ENCODE measurements around the gene CDH12. TPM values are rescaled to one million over a fixed set of nuclear protein-coding genes. Genes with fewer than 3 reads are reported as not detected.

The CDH12 gene
- total and polyA plus RNA-seq, 9 donors, result 0.71 to 4.3 (median 1.1) TPM

GRCh38 chr5:21774281-21774680, 1078.9 kb downstream of the CDH12 start:
- Histone ChIP-seq H3K4me3 (ENCODE audit: low read length) (no peak overlapping the region), H3K4me1 (ENCODE audit: control insufficient read depth, insufficient read depth, low read length) (no peaks in the 10 kb centered on the region), H3K27me3 (ENCODE audit: control insufficient read depth, insufficient read depth, low read length) (no peaks in the 10 kb centered on the region), H3K27ac (ENCODE audit: low read length) (no peak overlapping the region), H3K36me3 (ENCODE audit: control insufficient read depth, insufficient read depth, low read length) (no peaks in the 10 kb centered on the region), H3K9me3 (replicated peaks; ENCODE audit: control insufficient read depth, low read depth, low read length) (no peaks in the 10 kb centered on the region)
- no peak for DNase-seq
- whole genome bisulfite sequencing (ENCODE audit: insufficient coverage), result no CpG with 5 or more reads among the region's 2 CpGs

DNA sequence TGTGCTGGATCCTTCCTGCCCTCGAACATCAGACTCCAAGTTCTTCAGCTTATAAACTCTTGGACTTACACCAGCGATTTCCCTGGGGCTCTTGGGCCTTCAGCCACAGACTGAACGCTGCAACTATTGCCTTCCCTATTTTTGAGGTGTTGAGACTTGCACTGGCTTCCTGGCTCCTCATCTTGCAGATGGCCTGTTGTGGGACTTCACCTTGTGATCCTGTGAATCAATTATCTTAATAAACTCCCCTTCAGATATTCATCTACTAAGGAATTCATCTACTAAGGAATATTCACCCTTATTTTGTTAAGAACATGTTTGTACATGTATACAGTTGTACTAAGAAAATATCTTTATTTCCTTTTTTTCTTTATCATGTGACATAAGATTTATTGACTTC, 1079.7 kb downstream of the CDH12 start:
- no peak overlapping the region for H3K4me3 ChIP-seq (ENCODE audit: low read length)
- no peaks in the 10 kb centered on the region for H3K36me3 ChIP-seq (ENCODE audit: control insufficient read depth, insufficient read depth, low read length)
- 69% methylated on average over 3 of the region's 3 CpGs for WGBS (ENCODE audit: insufficient coverage)
- H3K27ac ChIP-seq (ENCODE audit: low read length), result no peak overlapping the region
- no peak for DNase-seq
- no peaks in the 10 kb centered on the region for H3K4me1 ChIP-seq (ENCODE audit: control insufficient read depth, insufficient read depth, low read length)
- H3K27me3 ChIP-seq (ENCODE audit: control insufficient read depth, insufficient read depth, low read length), result no peaks in the 10 kb centered on the region
- no peaks in the 10 kb centered on the region for H3K9me3 ChIP-seq (replicated peaks; ENCODE audit: control insufficient read depth, low read depth, low read length)

DNA sequence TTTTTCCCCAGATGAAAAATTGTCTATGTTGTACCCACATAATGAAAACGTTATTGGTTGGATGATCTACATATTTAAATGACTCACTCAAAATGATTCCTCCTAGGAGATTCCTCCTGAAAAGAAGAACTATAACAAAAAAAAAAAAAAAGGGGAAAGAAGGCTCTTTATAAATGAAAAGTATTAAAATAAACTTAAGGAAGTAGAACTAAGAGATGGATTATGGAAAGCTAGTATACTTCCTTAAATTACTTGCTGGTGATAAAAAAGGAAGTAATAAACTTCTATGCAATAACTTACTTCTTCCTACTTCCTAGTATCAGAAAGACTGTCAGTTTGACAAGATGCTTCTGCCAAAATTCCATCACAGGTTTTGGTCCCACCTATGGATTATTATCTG, 1087.7 kb downstream of the CDH12 start:
- no peaks in the 10 kb centered on the region for H3K9me3 ChIP-seq (replicated peaks; ENCODE audit: control insufficient read depth, low read depth, low read length)
- no peaks in the 10 kb centered on the region for H3K36me3 ChIP-seq (ENCODE audit: control insufficient read depth, insufficient read depth, low read length)
- WGBS (ENCODE audit: insufficient coverage), result no CpG with 5 or more reads among the region's 1 CpG
- no peaks in the 10 kb centered on the region for H3K4me1 ChIP-seq (ENCODE audit: control insufficient read depth, insufficient read depth, low read length)
- no peaks in the 10 kb centered on the region for H3K27me3 ChIP-seq (ENCODE audit: control insufficient read depth, insufficient read depth, low read length)
- no peak overlapping the region for H3K4me3 ChIP-seq (ENCODE audit: low read length)
- H3K27ac ChIP-seq (ENCODE audit: low read length), result no peak overlapping the region
- DNase-seq, result peak; percentile 5

GRCh38 chr5:21739096-21739495, 1114.0 kb downstream of the CDH12 start:
- no peak for DNase-seq
- Histone ChIP-seq H3K4me3 (ENCODE audit: low read length) (no peak overlapping the region), H3K27ac (ENCODE audit: low read length) (no peak overlapping the region), H3K36me3 (ENCODE audit: control insufficient read depth, insufficient read depth, low read length) (no peaks in the 10 kb centered on the region), H3K4me1 (ENCODE audit: control insufficient read depth, insufficient read depth, low read length) (no peaks in the 10 kb centered on the region), H3K27me3 (ENCODE audit: control insufficient read depth, insufficient read depth, low read length) (no peaks in the 10 kb centered on the region), H3K9me3 (replicated peaks; ENCODE audit: control insufficient read depth, low read depth, low read length) (no peaks in the 10 kb centered on the region)

DNA sequence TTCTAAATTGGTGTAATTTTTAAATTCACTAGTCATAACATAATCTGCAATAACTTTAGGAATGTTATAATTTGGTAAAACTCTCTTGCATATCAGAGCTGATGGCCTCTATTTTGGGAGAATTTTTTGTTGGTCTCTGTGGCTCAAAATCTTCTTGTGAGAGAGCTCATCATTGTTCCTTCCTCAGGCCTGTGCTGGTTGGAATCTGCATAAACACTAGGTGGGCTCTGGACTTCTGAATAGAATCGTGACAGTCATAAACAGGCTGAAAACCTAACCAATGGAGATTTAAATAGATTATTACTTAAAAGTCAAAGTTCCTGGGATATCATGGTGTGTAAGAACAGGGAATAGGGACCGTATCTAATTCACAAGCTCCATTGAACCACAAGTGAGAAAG, 1129.6 kb downstream of the CDH12 start:
- no CpG with 5 or more reads among the region's 2 CpGs for WGBS (ENCODE audit: insufficient coverage)
- Histone ChIP-seq H3K4me3 (ENCODE audit: low read length) (no peak overlapping the region), H3K27me3 (ENCODE audit: control insufficient read depth, insufficient read depth, low read length) (no peaks in the 10 kb centered on the region), H3K27ac (ENCODE audit: low read length) (no peak overlapping the region), H3K36me3 (ENCODE audit: control insufficient read depth, insufficient read depth, low read length) (no peaks in the 10 kb centered on the region), H3K4me1 (ENCODE audit: control insufficient read depth, insufficient read depth, low read length) (no peaks in the 10 kb centered on the region), H3K9me3 (replicated peaks; ENCODE audit: control insufficient read depth, low read depth, low read length) (no peaks in the 10 kb centered on the region)
- no peak for DNase-seq

GRCh38 chr5:21711866-21712758, 1141.0 kb downstream of the CDH12 start:
- H3K4me3 ChIP-seq (ENCODE audit: low read length), result no peak overlapping the region
- H3K27ac ChIP-seq (ENCODE audit: low read length), result no peak overlapping the region
- 52% methylated on average over 2 of the region's 3 CpGs for WGBS (ENCODE audit: insufficient coverage)
- no peaks in the 10 kb centered on the region for H3K27me3 ChIP-seq (ENCODE audit: control insufficient read depth, insufficient read depth, low read length)
- H3K9me3 ChIP-seq (replicated peaks; ENCODE audit: control insufficient read depth, low read depth, low read length), result no peaks in the 10 kb centered on the region
- no peaks in the 10 kb centered on the region for H3K4me1 ChIP-seq (ENCODE audit: control insufficient read depth, insufficient read depth, low read length)
- H3K36me3 ChIP-seq (ENCODE audit: control insufficient read depth, insufficient read depth, low read length), result no peaks in the 10 kb centered on the region
- no peak for DNase-seq

DNA sequence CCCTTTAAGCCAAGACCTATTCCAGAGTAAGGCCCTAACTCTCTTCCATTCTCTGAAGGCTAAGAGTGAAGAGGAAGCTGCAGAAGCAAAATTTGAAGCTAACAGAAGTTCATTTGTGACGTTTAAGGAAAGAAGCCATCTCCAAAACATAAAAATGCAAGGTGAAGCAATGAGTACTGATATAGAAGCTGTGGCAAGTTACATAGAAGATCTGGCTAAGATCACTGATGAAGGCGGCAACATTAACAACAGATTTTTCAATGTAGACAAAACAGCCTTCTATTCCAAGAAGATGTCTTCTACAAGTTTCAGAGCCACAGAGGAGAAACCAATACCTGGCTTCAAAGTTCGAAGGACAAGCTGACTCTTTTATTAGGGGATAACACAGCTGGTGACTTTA, 1143.4 kb downstream of the CDH12 start:
- no peak for DNase-seq
- Histone ChIP-seq H3K36me3 (ENCODE audit: control insufficient read depth, insufficient read depth, low read length) (no peaks in the 10 kb centered on the region), H3K27me3 (ENCODE audit: control insufficient read depth, insufficient read depth, low read length) (no peaks in the 10 kb centered on the region), H3K4me1 (ENCODE audit: control insufficient read depth, insufficient read depth, low read length) (no peaks in the 10 kb centered on the region), H3K27ac (ENCODE audit: low read length) (no peak overlapping the region), H3K4me3 (ENCODE audit: low read length) (no peak overlapping the region), H3K9me3 (replicated peaks; ENCODE audit: control insufficient read depth, low read depth, low read length) (no peaks in the 10 kb centered on the region)
- WGBS (ENCODE audit: insufficient coverage), result no CpG with 5 or more reads among the region's 3 CpGs

- H3K27me3 ChIP-seq (ENCODE audit: control insufficient read depth, insufficient read depth, low read length), result no peaks in the 10 kb centered on the region
- no peaks in the 10 kb centered on the region for H3K36me3 ChIP-seq (ENCODE audit: control insufficient read depth, insufficient read depth, low read length)
- no peaks in the 10 kb centered on the region for H3K9me3 ChIP-seq (replicated peaks; ENCODE audit: control insufficient read depth, low read depth, low read length)
- H3K4me1 ChIP-seq (ENCODE audit: control insufficient read depth, insufficient read depth, low read length), result no peaks in the 10 kb centered on the region
- DNase-seq, result no peak
- no peak overlapping the region for H3K27ac ChIP-seq (ENCODE audit: low read length)
- H3K4me3 ChIP-seq (ENCODE audit: low read length), result no peak overlapping the region
- WGBS (ENCODE audit: insufficient coverage), result no CpG with 5 or more reads among the region's 2 CpGs
Observed at GRCh38 chr5:21704974-21705668, 1148.0 kb downstream of the CDH12 start.

GRCh38 chr5:21701317-21701716, 1151.8 kb downstream of the CDH12 start:
- Histone ChIP-seq H3K9me3 (replicated peaks; ENCODE audit: control insufficient read depth, low read depth, low read length) (no peaks in the 10 kb centered on the region), H3K27me3 (ENCODE audit: control insufficient read depth, insufficient read depth, low read length) (no peaks in the 10 kb centered on the region), H3K4me3 (ENCODE audit: low read length) (no peak overlapping the region), H3K27ac (ENCODE audit: low read length) (no peak overlapping the region), H3K36me3 (ENCODE audit: control insufficient read depth, insufficient read depth, low read length) (no peaks in the 10 kb centered on the region), H3K4me1 (ENCODE audit: control insufficient read depth, insufficient read depth, low read length) (no peaks in the 10 kb centered on the region)
- WGBS (ENCODE audit: insufficient coverage), result no CpG with 5 or more reads among the region's 3 CpGs
- peak; percentile 31 for DNase-seq
